CD14-positive monocyte (primary cell): ENCODE data around the gene STRN3. TPM values are rescaled to one million over a fixed set of nuclear protein-coding genes. Genes with fewer than 3 reads are reported as not detected.
A peak's percentile ranks its signal among the peaks of the same experiment; 100 is the strongest.

Source experiments
- DNase-seq, 3 donors: peaks; one replicate each; pipeline ENCODE4 v3.0.0-alpha.2; 2011 to 2022
- H2AFZ ChIP-seq: 2 replicates; pipeline ENCODE4 v1.6.0; 2012; ENCODE audit warnings: mild to moderate bottlenecking, low read depth, low read length, inconsistent platforms; ENCODE audit not compliant: insufficient read depth, poor library complexity, severe bottlenecking
- H3K27ac ChIP-seq, 2 donors: 1 replicate in 1 of 2; 2 replicates in 1 of 2; pipeline ENCODE4 v1.5.1; 2012 to 2013; ENCODE audit warnings: low read length in 2 of 2, control low read depth in 1 of 2, inconsistent platforms in 1 of 2, low read depth in 1 of 2, mild to moderate bottlenecking in 1 of 2
- H3K27me3 ChIP-seq, 2 donors: one replicate each; pipeline versions ENCODE4 v1.6.0 to v1.6.1; 2011 to 2013; ENCODE audit warnings: low read length in 2 of 2; ENCODE audit not compliant: control insufficient read depth in 2 of 2, insufficient read depth in 2 of 2
- H3K36me3 ChIP-seq, 2 donors: replicated peaks in 1 of 2; 1 replicate in 1 of 2; 2 replicates in 1 of 2; pipeline versions ENCODE4 v1.5.1 to v1.6.1; 2012 to 2013; ENCODE audit warnings: low read length in 2 of 2, control low read depth in 1 of 2, inconsistent platforms in 1 of 2, mild to moderate bottlenecking in 1 of 2; ENCODE audit not compliant: insufficient read depth in 2 of 2, control insufficient read depth in 1 of 2
- H3K4me1 ChIP-seq, 2 donors: 1 replicate in 1 of 2; 2 replicates in 1 of 2; pipeline versions ENCODE4 v1.5.1 to v1.6.1; 2012 to 2013; ENCODE audit warnings: low read length in 2 of 2, control low read depth in 1 of 2, inconsistent platforms in 1 of 2, mild to moderate bottlenecking in 1 of 2, moderate library complexity in 1 of 2; ENCODE audit not compliant: insufficient read depth in 2 of 2, control insufficient read depth in 1 of 2
- H3K4me2 ChIP-seq: replicated peaks from 2 replicates; pipeline ENCODE3; 2012; ENCODE audit warnings: low read length, moderate library complexity, mild to moderate bottlenecking; ENCODE audit not compliant: poor library complexity, severe bottlenecking; ENCODE audit errors: extremely low read depth
- H3K4me3 ChIP-seq, 3 experiments: fragments of 200-600 bp in 1 of 3; sonication (generic) in 1 of 3; replicated peaks in 1 of 3; 1 replicate in 2 of 3; 2 replicates in 1 of 3; pipeline ENCODE4 v1.5.1; 2011 to 2013; ENCODE audit warnings: low read length in 3 of 3, mild to moderate bottlenecking in 3 of 3, control low read depth in 2 of 3, low read depth in 2 of 3, inconsistent platforms in 1 of 3, moderate library complexity in 1 of 3
- H3K79me2 ChIP-seq: 2 replicates; pipeline ENCODE4 v1.6.0; 2012; ENCODE audit warnings: mild to moderate bottlenecking, control low read depth, inconsistent platforms, low read length, moderate library complexity; ENCODE audit not compliant: insufficient read depth
- H3K9ac ChIP-seq: 2 replicates; pipeline ENCODE4 v1.6.0; 2017; ENCODE audit warnings: low read length, mild to moderate bottlenecking; ENCODE audit not compliant: insufficient read depth, poor library complexity, severe bottlenecking
- H3K9me3 ChIP-seq, 2 donors: replicated peaks in 1 of 2; 1 replicate in 1 of 2; 2 replicates in 1 of 2; pipeline versions ENCODE4 v1.5.1 to v1.6.1; 2012 to 2013; ENCODE audit warnings: low read length in 2 of 2, control low read depth in 1 of 2; ENCODE audit not compliant: control insufficient read depth in 1 of 2, insufficient read depth in 1 of 2
- H4K20me1 ChIP-seq: 2 replicates; pipeline ENCODE4 v1.6.0; 2012; ENCODE audit warnings: mild to moderate bottlenecking, low read length, control low read depth, moderate library complexity; ENCODE audit not compliant: insufficient read depth
- H3K27ac Mint-ChIP-seq, 7 donors: one replicate each; pipeline ENCODE4 v1.8.0; 2020; ENCODE audit warnings: mild to moderate bottlenecking in 7 of 7, mixed read lengths in 7 of 7, moderate library complexity in 6 of 7, inconsistent platforms in 2 of 7
- H3K27me3 Mint-ChIP-seq, 3 donors: one replicate each; pipeline ENCODE4 v1.8.0; 2021 to 2022; ENCODE audit warnings: low read depth in 3 of 3, mild to moderate bottlenecking in 3 of 3, mixed read lengths in 3 of 3, moderate library complexity in 3 of 3, inconsistent platforms in 1 of 3
- H3K36me3 Mint-ChIP-seq, 2 donors: one replicate each; pipeline ENCODE4 v1.8.0; 2020; ENCODE audit warnings: mixed read lengths in 2 of 2, inconsistent platforms in 1 of 2, mild to moderate bottlenecking in 1 of 2
- H3K4me1 Mint-ChIP-seq: one replicate; pipeline ENCODE4 v1.8.0; 2020; ENCODE audit warnings: mild to moderate bottlenecking, mixed read lengths
- H3K4me3 Mint-ChIP-seq, 2 donors: one replicate each; pipeline ENCODE4 v1.8.0; 2020; ENCODE audit warnings: mild to moderate bottlenecking in 2 of 2, mixed read lengths in 2 of 2, moderate library complexity in 1 of 2
- H3K9me3 Mint-ChIP-seq, 7 donors: one replicate each; pipeline ENCODE4 v1.8.0; 2020 to 2022; ENCODE audit warnings: mixed read lengths in 7 of 7, mild to moderate bottlenecking in 6 of 7, moderate library complexity in 6 of 7, inconsistent platforms in 2 of 7
- CTCF ChIP-seq: fragments of 200-600 bp; IDR thresholded peaks from one replicate; pipeline ENCODE4 v1.8.0; 2022; ENCODE audit warnings: antibody characterized with exemption, mild to moderate bottlenecking
- WGBS: methylation state at CpG from one replicate; pipeline ENCODE4 v1.1.5; 2013; ENCODE audit warnings: missing lambda C conversion rate; ENCODE audit not compliant: insufficient coverage; 5-methylcytosine and 5-hydroxymethylcytosine counted together
- intact Hi-C, 2 donors: fragments of 100-400 bp; cut with micrococcal nuclease; formaldehyde crosslinking; loops; one replicate each; pipeline versions ENCODE4 v1.15.0 to v1.15.1; 2023
- polyA plus RNA-seq, 3 donors: library from polyadenylated mRNA; depleted of rRNA in 1 of 3; unstranded in 2 of 3; stranded (reverse) in 1 of 3; fragments of 300-500 nt in 2 of 3; fragments of >200 nt in 1 of 3; fragmentation: Illumina TruSeq in 2 of 3; gene quantifications; 1 replicate in 2 of 3; 2 replicates in 1 of 3; pipeline ENCODE4 v1.2.3, GENCODE V29; 2012 to 2021

The STRN3 gene
- polyA plus RNA-seq, 3 donors = 1.0 to 12.0 (median 3.8) TPM

GRCh38 chr14:31047503-31047902, 21.3 kb upstream of the STRN3 start:
- 92% methylated on average over 8 of the region's 10 CpGs for WGBS
- Histone ChIP-seq H3K4me3 (no peak overlapping the region), H4K20me1 (no peaks in the 10 kb centered on the region), H2AFZ (no peak overlapping the region), H3K36me3 (no peaks in the 10 kb centered on the region), H3K9me3 (no peaks in the 10 kb centered on the region), H3K4me2 (no peak overlapping the region), H3K79me2 (no peaks in the 10 kb centered on the region), H3K4me1 (peaks cover 5 to 9% of the 10 kb centered on the region in 2 donors), H3K27me3 (no peaks in the 10 kb centered on the region), H3K27ac (no peak overlapping the region), H3K9ac (no peak overlapping the region)
- Mint-ChIP-seq H3K27me3 (peaks cover 0 to 3% (median 1%) of the 10 kb centered on the region in 3 donors), H3K27ac (peak overlapping the region in 1 of 7 donors; percentile 72), H3K9me3 (peaks cover 0 to 4% (median 2%) of the 10 kb centered on the region in 7 donors), H3K4me3 (no peak overlapping the region), H3K4me1 (peaks cover 9% of the 10 kb centered on the region), H3K36me3 (no peaks in the 10 kb centered on the region)
- intact Hi-C loops = no loop called here
- no peak for DNase-seq
- TF ChIP-seq CTCF = no peak

- no peak for DNase-seq
- peaks cover 0 to 4% (median 2%) of the 10 kb centered on the region in 7 donors for H3K9me3 Mint-ChIP-seq
- no CpG with 5 or more reads among the region's 8 CpGs for WGBS
- no peaks in the 10 kb centered on the region for H3K79me2 ChIP-seq
- no peak overlapping the region for H3K4me3 Mint-ChIP-seq
- no peak overlapping the region for H3K9ac ChIP-seq
- H3K27ac Mint-ChIP-seq = peak overlapping the region in 1 of 7 donors; percentile 72
- intact Hi-C loops = no loop called here
- no peak overlapping the region for H3K4me3 ChIP-seq
- H3K27ac ChIP-seq = no peak overlapping the region
- H3K36me3 Mint-ChIP-seq = no peaks in the 10 kb centered on the region
- H4K20me1 ChIP-seq = no peaks in the 10 kb centered on the region
- H3K27me3 Mint-ChIP-seq = peaks cover 0 to 3% (median 1%) of the 10 kb centered on the region in 3 donors
- TF ChIP-seq CTCF = no peak
- H3K36me3 ChIP-seq = no peaks in the 10 kb centered on the region
- no peak overlapping the region for H3K4me2 ChIP-seq
- H3K27me3 ChIP-seq = no peaks in the 10 kb centered on the region
- H3K4me1 ChIP-seq = peaks cover 5 to 9% of the 10 kb centered on the region in 2 donors
- no peak overlapping the region for H2AFZ ChIP-seq
- H3K9me3 ChIP-seq = no peaks in the 10 kb centered on the region
- peaks cover 9% of the 10 kb centered on the region for H3K4me1 Mint-ChIP-seq
Observed at GRCh38 chr14:31045501-31046080, 19.4 kb upstream of the STRN3 start.
